ENCODE data around the gene OTUD7B. TPM values are rescaled to one million over a fixed set of nuclear protein-coding genes. Genes with fewer than 3 reads are reported as not detected.

OTUD7B gene
- total and polyA plus RNA-seq, 2 experiments from 2014 or later = 3.6 to 17.8 TPM

DNA sequence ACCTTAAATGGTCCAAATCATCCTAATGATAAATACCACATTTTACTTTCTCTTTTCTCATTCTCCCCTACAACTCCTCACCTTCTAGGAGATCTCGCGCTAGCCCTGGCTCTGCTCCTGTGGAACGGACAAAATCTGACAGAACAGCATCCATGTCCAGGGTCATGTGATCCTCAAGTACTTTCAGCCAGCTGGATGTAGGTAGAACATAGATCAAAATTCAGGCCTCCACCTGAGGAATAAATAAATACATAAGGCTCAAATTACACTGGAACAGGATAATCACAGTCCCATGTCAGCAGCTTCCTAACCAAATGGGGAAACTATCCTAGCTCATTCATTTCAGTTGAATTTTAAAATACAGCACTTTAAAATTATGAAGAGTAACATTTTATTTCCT lies 33.2 kb downstream of the OTUD7B start:
- no peaks in the 10 kb centered on the region for H3K36me3 ChIP-seq (replicated peaks; ENCODE audit: insufficient read depth, low read depth)
- H2AFZ ChIP-seq = no peak overlapping the region
- no peaks in the 10 kb centered on the region for H3K9me2 ChIP-seq (replicated peaks; ENCODE audit: insufficient read depth)
- peaks cover 5% of the 10 kb centered on the region for H3K4me1 ChIP-seq (ENCODE audit: insufficient read depth)
- no peaks in the 10 kb centered on the region for H3K27me3 ChIP-seq
- DNase-seq (ENCODE audit: low spot score) = no peak
- peaks cover 12% of the 10 kb centered on the region for H4K20me1 ChIP-seq (ENCODE audit: insufficient read depth, poor library complexity, severe bottlenecking)
- no peak for TF ChIP-seq EZH2 (IDR thresholded peaks at IDR 0.05; ENCODE audit: borderline replicate concordance)
- TF ChIP-seq EZH2phosphoT487 (IDR thresholded peaks at IDR 0.05; ENCODE audit: low read depth, severe bottlenecking, unreplicated experiment) = no peak
- TF ChIP-seq, protein P1, sequence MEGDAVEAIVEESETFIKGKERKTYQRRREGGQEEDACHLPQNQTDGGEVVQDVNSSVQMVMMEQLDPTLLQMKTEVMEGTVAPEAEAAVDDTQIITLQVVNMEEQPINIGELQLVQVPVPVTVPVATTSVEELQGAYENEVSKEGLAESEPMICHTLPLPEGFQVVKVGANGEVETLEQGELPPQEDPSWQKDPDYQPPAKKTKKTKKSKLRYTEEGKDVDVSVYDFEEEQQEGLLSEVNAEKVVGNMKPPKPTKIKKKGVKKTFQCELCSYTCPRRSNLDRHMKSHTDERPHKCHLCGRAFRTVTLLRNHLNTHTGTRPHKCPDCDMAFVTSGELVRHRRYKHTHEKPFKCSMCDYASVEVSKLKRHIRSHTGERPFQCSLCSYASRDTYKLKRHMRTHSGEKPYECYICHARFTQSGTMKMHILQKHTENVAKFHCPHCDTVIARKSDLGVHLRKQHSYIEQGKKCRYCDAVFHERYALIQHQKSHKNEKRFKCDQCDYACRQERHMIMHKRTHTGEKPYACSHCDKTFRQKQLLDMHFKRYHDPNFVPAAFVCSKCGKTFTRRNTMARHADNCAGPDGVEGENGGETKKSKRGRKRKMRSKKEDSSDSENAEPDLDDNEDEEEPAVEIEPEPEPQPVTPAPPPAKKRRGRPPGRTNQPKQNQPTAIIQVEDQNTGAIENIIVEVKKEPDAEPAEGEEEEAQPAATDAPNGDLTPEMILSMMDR (IDR thresholded peaks at IDR 0.05; ENCODE audit: poor library complexity) = no peak
- no peak overlapping the region for H3K27ac ChIP-seq
- WGBS (ENCODE audit: low lambda C conversion rate, missing lambda C conversion rate) = 96% methylated on average over 3 of the region's 3 CpGs
- peaks cover 61% of the 10 kb centered on the region for H3K79me2 ChIP-seq
- H3K4me2 ChIP-seq = no peak overlapping the region
- H3K9me3 ChIP-seq (ENCODE audit: low read depth) = no peaks in the 10 kb centered on the region
- no peak overlapping the region for H3K4me3 ChIP-seq

DNA sequence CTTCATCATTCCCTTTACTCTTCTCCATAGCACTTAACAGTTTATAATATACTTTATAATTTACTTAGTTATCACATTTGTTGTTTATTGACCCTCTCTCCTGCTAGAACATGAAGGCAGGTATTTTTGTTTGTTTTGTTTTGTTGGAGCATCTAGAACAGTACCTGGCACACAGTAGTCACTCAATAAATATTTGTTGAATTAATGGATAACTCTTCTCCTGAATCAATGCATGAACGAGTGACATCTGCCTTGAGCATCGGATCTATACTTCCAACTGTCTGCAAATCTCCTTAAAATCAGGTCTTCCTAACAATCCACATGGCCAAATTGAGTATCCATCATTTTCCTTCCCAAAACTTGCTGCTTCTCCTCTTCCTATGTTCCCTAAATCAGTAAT lies 38.0 kb downstream of the OTUD7B start:
- 93% methylated on average over 2 of the region's 2 CpGs for WGBS (ENCODE audit: low lambda C conversion rate, missing lambda C conversion rate)
- Histone ChIP-seq H3K4me2 (no peak overlapping the region), H3K36me3 (replicated peaks; ENCODE audit: insufficient read depth, low read depth) (no peaks in the 10 kb centered on the region), H2AFZ (no peak overlapping the region), H3K27ac (no peak overlapping the region), H3K9me2 (replicated peaks; ENCODE audit: insufficient read depth) (no peaks in the 10 kb centered on the region), H3K4me3 (no peak overlapping the region), H3K4me1 (ENCODE audit: insufficient read depth) (no peaks in the 10 kb centered on the region), H3K9me3 (ENCODE audit: low read depth) (no peaks in the 10 kb centered on the region), H4K20me1 (ENCODE audit: insufficient read depth, poor library complexity, severe bottlenecking) (peaks cover 3% of the 10 kb centered on the region), H3K79me2 (peaks cover 21% of the 10 kb centered on the region), H3K27me3 (no peaks in the 10 kb centered on the region)
- no peak for TF ChIP-seq EZH2 (IDR thresholded peaks at IDR 0.05; ENCODE audit: borderline replicate concordance)
- TF ChIP-seq EZH2phosphoT487 (IDR thresholded peaks at IDR 0.05; ENCODE audit: low read depth, severe bottlenecking, unreplicated experiment) = no peak
- TF ChIP-seq, protein P1 (IDR thresholded peaks at IDR 0.05; ENCODE audit: poor library complexity) = no peak
- no peak for DNase-seq (ENCODE audit: low spot score)

- H3K9me2 ChIP-seq (replicated peaks; ENCODE audit: insufficient read depth) = no peaks in the 10 kb centered on the region
- no peak overlapping the region for H3K4me3 ChIP-seq
- H3K27me3 ChIP-seq = no peaks in the 10 kb centered on the region
- H3K4me1 ChIP-seq (ENCODE audit: insufficient read depth) = no peaks in the 10 kb centered on the region
- TF ChIP-seq, protein P1 (IDR thresholded peaks at IDR 0.05; ENCODE audit: poor library complexity) = no peak
- TF ChIP-seq EZH2 (IDR thresholded peaks at IDR 0.05; ENCODE audit: borderline replicate concordance) (no peak), EZH2phosphoT487 (IDR thresholded peaks at IDR 0.05; ENCODE audit: low read depth, severe bottlenecking, unreplicated experiment) (no peak)
- H3K27ac ChIP-seq = no peak overlapping the region
- no peak overlapping the region for H2AFZ ChIP-seq
- peaks cover 2% of the 10 kb centered on the region for H3K79me2 ChIP-seq
- DNase-seq (ENCODE audit: low spot score) = no peak
- H3K9me3 ChIP-seq (ENCODE audit: low read depth) = no peaks in the 10 kb centered on the region
- peaks cover 3% of the 10 kb centered on the region for H4K20me1 ChIP-seq (ENCODE audit: insufficient read depth, poor library complexity, severe bottlenecking)
- H3K4me2 ChIP-seq = no peak overlapping the region
- no peaks in the 10 kb centered on the region for H3K36me3 ChIP-seq (replicated peaks; ENCODE audit: insufficient read depth, low read depth)
These were observed 42.9 kb downstream of the OTUD7B start for GRCh38 chr1:149967646-149968045.

DNA sequence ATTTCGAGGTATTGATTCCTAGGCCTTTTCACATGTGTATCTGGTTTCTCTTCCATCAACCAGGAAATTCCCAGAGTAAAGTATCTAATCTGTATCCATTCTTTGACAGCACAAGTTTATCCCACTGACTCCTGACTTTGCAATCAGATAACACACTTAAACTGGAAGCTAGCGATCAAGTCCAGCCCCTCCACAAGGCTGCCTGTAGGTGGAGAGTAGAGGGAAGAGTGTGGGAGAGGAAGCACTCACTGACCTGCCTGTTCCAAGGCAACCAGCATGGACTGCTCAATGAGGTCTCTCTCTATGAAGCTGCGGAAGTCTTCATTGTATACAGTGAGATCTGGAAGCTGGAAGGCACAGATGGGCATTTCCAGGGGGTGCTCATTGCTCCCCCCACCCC lies 43.5 kb downstream of the OTUD7B start:
- Histone ChIP-seq H3K36me3 (replicated peaks; ENCODE audit: insufficient read depth, low read depth) (no peaks in the 10 kb centered on the region), H3K4me1 (ENCODE audit: insufficient read depth) (no peaks in the 10 kb centered on the region)
- 80% methylated on average over 3 of the region's 3 CpGs for WGBS (ENCODE audit: low lambda C conversion rate, missing lambda C conversion rate)

More for the DNA sequence above, 43.5 kb downstream of the OTUD7B start:
- H2AFZ ChIP-seq = no peak overlapping the region
- H3K9me3 ChIP-seq (ENCODE audit: low read depth) = no peaks in the 10 kb centered on the region
- no peak for DNase-seq (ENCODE audit: low spot score)
- no peaks in the 10 kb centered on the region for H3K9me2 ChIP-seq (replicated peaks; ENCODE audit: insufficient read depth)
- no peak overlapping the region for H3K4me2 ChIP-seq
- H3K27ac ChIP-seq = no peak overlapping the region
- peaks cover 3% of the 10 kb centered on the region for H4K20me1 ChIP-seq (ENCODE audit: insufficient read depth, poor library complexity, severe bottlenecking)
- no peaks in the 10 kb centered on the region for H3K27me3 ChIP-seq
- H3K79me2 ChIP-seq = peaks cover 2% of the 10 kb centered on the region
- TF ChIP-seq EZH2phosphoT487 (IDR thresholded peaks at IDR 0.05; ENCODE audit: low read depth, severe bottlenecking, unreplicated experiment) (no peak), EZH2 (IDR thresholded peaks at IDR 0.05; ENCODE audit: borderline replicate concordance) (no peak)
- TF ChIP-seq, protein P1 (IDR thresholded peaks at IDR 0.05; ENCODE audit: poor library complexity) = no peak
- no peak overlapping the region for H3K4me3 ChIP-seq
